HepG2 (cell line): ENCODE results near the gene NEUROD6. TPM values are rescaled to one million over a fixed set of nuclear protein-coding genes. Genes with fewer than 3 reads are reported as not detected.
A peak's percentile ranks its signal among the peaks of the same experiment; 100 is the strongest.

Source experiments
- ATAC-seq: fragments of 200-7000 bp; cut with Tn5 transposase; 3 replicates; pipeline ENCODE4 v1.9.1; 2020; ENCODE audit warnings: mild to moderate bottlenecking, moderate library complexity
- Bru-seq: library from RNA; stranded (reverse); fragments of 400-500 nt; gene quantifications from one replicate; lab custom pipeline; 2021; lab: Mats Ljungman, UMichigan
- BruChase-seq, 2 experiments: library from RNA; stranded (reverse); fragments of 400-500 nt; gene quantifications; one replicate each; lab custom pipeline; 2021; lab: Mats Ljungman, UMichigan
- BruUV-seq: library from RNA; stranded (reverse); fragments of 400-500 nt; replicated peaks from 2 replicates; lab custom pipeline; 2021; lab: Mats Ljungman, UMichigan
- CTCF ChIA-PET: fragments of 300-600 bp; formaldehyde crosslinking; extraction: SDS; loops from one replicate; lab custom pipeline; 2021; ENCODE audit warnings: low total read pairs, inconsistent platforms, low intra/inter-chr PET ratio; lab: Yijun Ruan, JAX
- POLR2A ChIA-PET: fragments of 350-600 bp; sonication (Branson Sonifier 250); formaldehyde crosslinking; loops from one replicate; lab custom pipeline; 2020; ENCODE audit warnings: antibody characterized with exemption, inconsistent platforms; lab: Yijun Ruan, JAX
- DNase-seq: peaks from one replicate; pipeline ENCODE4 v3.0.0-alpha.2; 2015; ENCODE audit warnings: low spot score
- FAIRE-seq: peaks from 3 replicates; lab custom pipeline; 2011; peaks lifted over from hg19 to GRCh38; lab: Jason Lieb, UNC
- H2AFZ ChIP-seq: one replicate; pipeline ENCODE4 v1.6.1; 2011; ENCODE audit warnings: low read length, inconsistent platforms
- H3K27ac ChIP-seq: fragments of 300-600 bp; 3 replicates; pipeline ENCODE4 v1.8.0; 2011; ENCODE audit warnings: mixed run types, mild to moderate bottlenecking, mixed read lengths, low read length, inconsistent platforms; ENCODE audit not compliant: insufficient read depth; ENCODE audit errors: extremely low read length
- H3K27me3 ChIP-seq, 2 experiments: fragments of 200-600 bp in 1 of 2; 2 replicates in 1 of 2; 3 replicates in 1 of 2; pipeline versions ENCODE4 v1.6.0 to v1.8.0; 2011; ENCODE audit warnings: low read length in 2 of 2, mild to moderate bottlenecking in 2 of 2, moderate library complexity in 2 of 2, inconsistent platforms in 1 of 2; ENCODE audit not compliant: insufficient read depth in 2 of 2, control insufficient read depth in 1 of 2
- H3K36me3 ChIP-seq, 2 experiments: fragments of 200-600 bp in 1 of 2; replicated peaks in 1 of 2; 2 replicates in 1 of 2; 3 replicates in 1 of 2; pipeline versions ENCODE4 v1.5.1 to v1.8.0; 2011; ENCODE audit warnings: low read length in 2 of 2, inconsistent platforms in 1 of 2; ENCODE audit not compliant: insufficient read depth in 2 of 2, control insufficient read depth in 1 of 2
- H3K4me1 ChIP-seq: 2 replicates; pipeline ENCODE4 v1.5.1; 2012; ENCODE audit warnings: low read length, inconsistent platforms; ENCODE audit not compliant: insufficient read depth
- H3K4me2 ChIP-seq: 2 replicates; pipeline ENCODE4 v1.6.0; 2011; ENCODE audit warnings: low read depth, low read length, inconsistent platforms
- H3K4me3 ChIP-seq, 3 experiments: fragments of 200-600 bp in 1 of 3; sonication (generic), shearing (Covaris generic) in 1 of 3; replicated peaks in 1 of 3; 2 replicates each; pipeline ENCODE4 v1.5.1; 2011 to 2016; ENCODE audit warnings: low read length in 3 of 3, inconsistent platforms in 2 of 3, low read depth in 2 of 3, mild to moderate bottlenecking in 2 of 3, control low read depth in 1 of 3, mixed read lengths in 1 of 3; ENCODE audit not compliant: insufficient read depth in 1 of 3
- H3K79me2 ChIP-seq: one replicate; pipeline ENCODE4 v1.6.1; 2011; ENCODE audit warnings: low read length, inconsistent platforms; ENCODE audit not compliant: insufficient read depth
- H3K9ac ChIP-seq: 2 replicates; pipeline ENCODE4 v1.6.0; 2011; ENCODE audit warnings: mild to moderate bottlenecking, low read depth, low read length, inconsistent platforms; ENCODE audit not compliant: insufficient read depth
- H3K9me3 ChIP-seq: 2 replicates; pipeline ENCODE4 v1.5.1; 2012; ENCODE audit warnings: mild to moderate bottlenecking, low read length
- H4K20me1 ChIP-seq: 2 replicates; pipeline ENCODE4 v1.6.0; 2011; ENCODE audit warnings: inconsistent platforms, mild to moderate bottlenecking, low read length, moderate library complexity; ENCODE audit not compliant: insufficient read depth
- ATF7 ChIP-seq, 2 experiments: fragments of 450-650 bp in 1 of 2; sonication (generic) in 1 of 2; formaldehyde crosslinking in 1 of 2; IDR thresholded peaks; 2 replicates each; pipeline versions ENCODE4 v1.4.0 to v1.6.1; 2016 to 2020; ENCODE audit warnings: antibody characterized with exemption in 1 of 2, mild to moderate bottlenecking in 1 of 2, missing genetic modification reagents in 1 of 2
- CREB1 ChIP-seq, 2 experiments: fragments of 450-650 bp in 1 of 2; IDR thresholded peaks; 2 replicates each; pipeline ENCODE4 v1.6.1; 2016 to 2017; ENCODE audit warnings: control low read depth in 1 of 2, mild to moderate bottlenecking in 1 of 2, missing compliant biosample characterization in 1 of 2, missing genetic modification characterization in 1 of 2
- RXRB ChIP-seq: IDR thresholded peaks from 2 replicates; pipeline ENCODE4 v1.6.1; 2016; ENCODE audit warnings: borderline replicate concordance, missing genetic modification reagents, missing compliant biosample characterization
- SALL2 ChIP-seq: sonication (generic); formaldehyde crosslinking; IDR thresholded peaks from 2 replicates; pipeline ENCODE4 v1.8.1; 2023; ENCODE audit warnings: mild to moderate bottlenecking, missing genetic modification reagents, inconsistent platforms
- ZBTB4 ChIP-seq: sonication (generic); formaldehyde crosslinking; IDR thresholded peaks from 2 replicates; pipeline ENCODE4 v1.4.0; 2020; ENCODE audit warnings: missing genetic modification reagents, mild to moderate bottlenecking, borderline replicate concordance
- ZNF34 ChIP-seq: sonication (generic); formaldehyde crosslinking; IDR thresholded peaks from 2 replicates; pipeline ENCODE4 v1.4.0; 2020; ENCODE audit warnings: mild to moderate bottlenecking, missing genetic modification reagents, borderline replicate concordance
- WGBS: methylation state at CpG from one replicate; pipeline ENCODE4 v1.1.6; 2017; ENCODE audit warnings: low lambda C conversion rate; 5-methylcytosine and 5-hydroxymethylcytosine counted together
- in situ Hi-C: cut with HindIII; loops from 2 replicates; pipeline ENCODE4 v1.10.0; 2017; ENCODE audit warnings: low pct_unique_long_range_greater_than_20kb; ENCODE audit not compliant: extremely low pct_ligation_motif_present
- intact Hi-C: fragments of 100-400 bp; cut with micrococcal nuclease; formaldehyde crosslinking; loops from one replicate; pipeline ENCODE4 v1.10.0; 2022; ENCODE audit not compliant: unreplicated experiment
- long read RNA-seq, 2 experiments: library from RNA in 1 of 2; library from polyadenylated mRNA in 1 of 2; stranded (forward) in 1 of 2; unstranded in 1 of 2; transcript quantifications; one replicate each; pipeline ENCODE4 v2.0.0, GENCODE V29; 2019 to 2022
- polyA minus RNA-seq, 3 experiments: library from RNA; depleted of rRNA, polyadenylated mRNA; stranded (reverse); fragments of >200 nt; gene quantifications; 2 replicates each; pipeline ENCODE4 v1.2.3, GENCODE V29; 2011; ENCODE audit warnings: low replicate concordance in 1 of 3
- polyA plus RNA-seq, 8 experiments: library from polyadenylated mRNA; depleted of rRNA in 3 of 8; stranded (reverse) in 7 of 8; unstranded in 1 of 8; fragments of >200 nt; fragmentation: Illumina TruSeq in 4 of 8; extraction: Trizol in 4 of 8; gene quantifications; 2 replicates each; pipeline versions ENCODE4 v1.2.1 to v1.2.3, GENCODE V29; 2011 to 2016; ENCODE audit warnings: low read depth in 4 of 8, missing spikeins in 1 of 8, mixed read lengths in 1 of 8; ENCODE audit not compliant: insufficient read depth in 1 of 8
- total RNA-seq, 5 experiments: library from RNA; depleted of rRNA; stranded (reverse); fragments of >200 nt; fragmentation: Illumina TruSeq; extraction: Trizol; gene quantifications; 2 replicates each; pipeline ENCODE4 v1.2.3, GENCODE V29; 2016; ENCODE audit warnings: low read depth in 1 of 5

Gene NEUROD6
- total RNA-seq (2016; rRNA removed; fragmentation: Illumina TruSeq; extraction: Trizol) (not detected in 2 replicates), polyA plus RNA-seq (2011; rRNA removed) (not detected in 2 replicates), polyA minus RNA-seq (2011; rRNA and poly(A)+ RNA removed; ENCODE audit: low replicate concordance) (not detected in 2 replicates), Bru-seq, nascent RNA (not detected), BruChase-seq, experiment 1, labeled RNA remaining after a 6-hour chase (not detected), BruChase-seq, experiment 2, labeled RNA remaining after a 2-hour chase (not detected)
- total RNA-seq (2016; cell fraction: cytosol; rRNA removed; fragmentation: Illumina TruSeq; extraction: Trizol; ENCODE audit: low read depth) = not detected in 2 replicates
- not detected in 2 replicates for total RNA-seq (2016; cell fraction: insoluble cytoplasmic fraction; rRNA removed; fragmentation: Illumina TruSeq; extraction: Trizol)
- not detected in 2 replicates for total RNA-seq (2016; cell fraction: membrane; rRNA removed; fragmentation: Illumina TruSeq; extraction: Trizol)
- total RNA-seq (2016; cell fraction: nucleus; rRNA removed; fragmentation: Illumina TruSeq; extraction: Trizol) = not detected in 2 replicates
- not detected in 2 replicates for polyA plus RNA-seq (2011; cell fraction: cytosol; rRNA removed)
- polyA plus RNA-seq (2011; cell fraction: nucleus; rRNA removed) = not detected in 2 replicates
- not detected in 2 replicates for polyA plus RNA-seq (2012)
- not detected in 2 replicates for polyA plus RNA-seq (2016; cell fraction: cytosol; fragmentation: Illumina TruSeq; extraction: Trizol; ENCODE audit: low read depth)
- polyA plus RNA-seq (2016; cell fraction: insoluble cytoplasmic fraction; fragmentation: Illumina TruSeq; extraction: Trizol; ENCODE audit: low read depth) = not detected in 2 replicates
- polyA plus RNA-seq (2016; cell fraction: membrane; fragmentation: Illumina TruSeq; extraction: Trizol; ENCODE audit: low read depth) = not detected in 2 replicates
- not detected in 2 replicates for polyA plus RNA-seq (2016; cell fraction: nucleus; fragmentation: Illumina TruSeq; extraction: Trizol; ENCODE audit: insufficient read depth, low read depth)
- polyA minus RNA-seq (2011; cell fraction: cytosol; rRNA and poly(A)+ RNA removed) = not detected in 2 replicates
- polyA minus RNA-seq (2011; cell fraction: nucleus; rRNA and poly(A)+ RNA removed) = not detected in 2 replicates
- long read RNA-seq, experiment 1 = 0 reads
- long read RNA-seq, experiment 2 = 0 reads

- no peak within 1 kb of the TSS for H3K27ac ChIP-seq
- TF ChIP-seq ZNF34 (CRISPR knock-in tag) (no peak), CREB1 (IDR thresholded peaks at IDR 0.05) (peak; percentile 96), CREB1 (CRISPR knock-in tag; IDR thresholded peaks at IDR 0.05) (no peak), ATF7 (IDR thresholded peaks at IDR 0.05) (0 out of 2 replicates have a peak, but pooled peaks have one; percentile 21), ATF7 (CRISPR knock-in tag; IDR thresholded peaks at IDR 0.05) (no peak), SALL2 (CRISPR knock-in tag) (no peak), RXRB (CRISPR knock-in tag) (no peak), ZBTB4 (CRISPR knock-in tag) (no peak)
- TF ChIP-seq, all 625 proteins: peak for 2
- Histone ChIP-seq H2AFZ (no peak within 1 kb of the TSS), H3K4me2 (no peak within 1 kb of the TSS), H4K20me1 (no peaks in the 10 kb centered on the region), H3K4me1 (no peaks in the 10 kb centered on the region), H3K9ac (no peak within 1 kb of the TSS), H3K9me3 (no peaks in the 10 kb centered on the region), H3K4me3 (no peak within 1 kb of the TSS), H3K27me3 (peaks cover 2 to 11% of the 10 kb centered on the region in 2 experiments; a peak in 2 of 5 replicates), H3K36me3 (no peaks in the 10 kb centered on the region), H3K79me2 (no peaks in the 10 kb centered on the region)
- no TSS peak for BruUV-seq
- ChIA-PET POLR2A (no interaction called here), CTCF (no interaction called here)
- in situ Hi-C loops = no loop called here
- 14% methylated on average over 6 of the region's 6 CpGs for WGBS
- intact Hi-C loops = loop anchor here (2.0 kb wide), 1 partner anchor 56 kb away; no protein-coding TSS in a partner anchor
- FAIRE-seq = no peak
- no peak for ATAC-seq
- no peak for DNase-seq
Measured at GRCh38 chr7:31340603-31341002, at the start of gene NEUROD6. TSS of gene NEUROD6 (minus strand) at chr7:31340726. CDS start at chr7:31339268, 1,458 bp downstream.
